Prostate gland (tissue), 2 donors: ENCODE measurements around the gene NHS.

ENCODE experiments used
- CTCF ChIP-seq, 4 experiments: fragments of 200-600 bp in 2 of 4; fragments of 450-650 bp in 2 of 4; sonication (generic) in 2 of 4; IDR thresholded peaks; 1 replicate in 3 of 4; 2 replicates in 1 of 4; pipeline ENCODE4 v1.5.1; 2016 to 2019; ENCODE audit warnings: antibody characterized with exemption in 4 of 4, mild to moderate bottlenecking in 2 of 4, moderate library complexity in 2 of 4
- POLR2A ChIP-seq: fragments of 450-650 bp; IDR thresholded peaks from one replicate; pipeline ENCODE4 v1.6.1; 2016; ENCODE audit warnings: antibody characterized with exemption, mild to moderate bottlenecking

DNA sequence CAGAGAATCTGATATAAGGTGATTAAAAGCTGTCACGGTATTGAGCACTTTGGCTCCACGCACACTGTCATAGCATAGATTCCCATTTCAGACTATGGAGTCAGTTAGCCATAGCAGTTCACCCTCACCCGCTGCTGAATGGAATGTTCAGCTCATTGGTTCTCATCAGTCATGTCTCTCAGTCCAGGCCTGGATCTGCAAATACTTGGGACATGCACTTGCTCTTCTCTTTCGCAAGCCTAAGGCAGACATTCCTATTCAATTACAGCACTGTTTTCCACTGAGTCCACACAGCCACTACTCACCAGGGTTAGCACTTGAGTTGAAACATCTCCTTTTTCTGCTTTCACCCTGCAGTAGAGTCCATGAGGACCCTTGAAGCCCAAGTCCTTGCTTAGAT lies 331.7 kb downstream of the NHS start:
- TF ChIP-seq POLR2A (no peak), CTCF (IDR thresholded peaks at IDR 0.05) (no peak)
